Measurements from ENCODE around the gene COL25A1.

- no peak for TF ChIP-seq ZFX (IDR thresholded peaks at IDR 0.05)
- TF ChIP-seq, protein P1, sequence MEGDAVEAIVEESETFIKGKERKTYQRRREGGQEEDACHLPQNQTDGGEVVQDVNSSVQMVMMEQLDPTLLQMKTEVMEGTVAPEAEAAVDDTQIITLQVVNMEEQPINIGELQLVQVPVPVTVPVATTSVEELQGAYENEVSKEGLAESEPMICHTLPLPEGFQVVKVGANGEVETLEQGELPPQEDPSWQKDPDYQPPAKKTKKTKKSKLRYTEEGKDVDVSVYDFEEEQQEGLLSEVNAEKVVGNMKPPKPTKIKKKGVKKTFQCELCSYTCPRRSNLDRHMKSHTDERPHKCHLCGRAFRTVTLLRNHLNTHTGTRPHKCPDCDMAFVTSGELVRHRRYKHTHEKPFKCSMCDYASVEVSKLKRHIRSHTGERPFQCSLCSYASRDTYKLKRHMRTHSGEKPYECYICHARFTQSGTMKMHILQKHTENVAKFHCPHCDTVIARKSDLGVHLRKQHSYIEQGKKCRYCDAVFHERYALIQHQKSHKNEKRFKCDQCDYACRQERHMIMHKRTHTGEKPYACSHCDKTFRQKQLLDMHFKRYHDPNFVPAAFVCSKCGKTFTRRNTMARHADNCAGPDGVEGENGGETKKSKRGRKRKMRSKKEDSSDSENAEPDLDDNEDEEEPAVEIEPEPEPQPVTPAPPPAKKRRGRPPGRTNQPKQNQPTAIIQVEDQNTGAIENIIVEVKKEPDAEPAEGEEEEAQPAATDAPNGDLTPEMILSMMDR (conservative IDR thresholded peaks at IDR 0.05): no peak
Measured at GRCh38 chr4:108943976-108944591, 358.4 kb downstream of the COL25A1 start.
